Activated T-helper 1 cell treated with anti-CD3 and anti-CD28 coated beads, Interleukin-12 subunit alpha, Interleukin-12 subunit beta, Interleukin-2, Interleukin-4 antibody, amounts not matched to agents 30 ng/mL and 10 ng/mL and 1 ng/mL, durations not matched to agents 14 hours and 24 hours and 36 hours (primary cell): ENCODE data around the gene KCNK13. TPM values are rescaled to one million over a fixed set of nuclear protein-coding genes. Genes with fewer than 3 reads are reported as not detected.
"Not testable (repeated sequence)": the region's sequence is repeated elsewhere in the genome, so short reads cannot be mapped to it uniquely, and the experiment has no call there.

Experiments used
- DNase-seq: peaks from one replicate; pipeline ENCODE4 v3.0.0; 2021; ENCODE audit warnings: low spot score
- H3K27ac Mint-ChIP-seq: one replicate; pipeline ENCODE4 v1.8.0; 2021; ENCODE audit warnings: mild to moderate bottlenecking, mixed read lengths
- H3K27me3 Mint-ChIP-seq: one replicate; pipeline ENCODE4 v1.8.0; 2022; ENCODE audit warnings: mild to moderate bottlenecking, moderate library complexity, mixed read lengths; ENCODE audit not compliant: insufficient read depth
- H3K36me3 Mint-ChIP-seq: one replicate; pipeline ENCODE4 v1.8.0; 2021; ENCODE audit warnings: low read depth, mixed read lengths
- H3K4me1 Mint-ChIP-seq: one replicate; pipeline ENCODE4 v1.8.0; 2021; ENCODE audit warnings: low read depth, mixed read lengths
- H3K4me3 Mint-ChIP-seq: one replicate; pipeline ENCODE4 v1.8.0; 2021; ENCODE audit warnings: mild to moderate bottlenecking, moderate library complexity, mixed read lengths
- H3K9me3 Mint-ChIP-seq: one replicate; pipeline ENCODE4 v1.8.0; 2021; ENCODE audit warnings: mixed read lengths
- intact Hi-C: fragments of 100-400 bp; cut with micrococcal nuclease; formaldehyde crosslinking; loops from one replicate; pipeline ENCODE4 v1.15.1; 2024
- total RNA-seq: library from RNA; stranded (reverse); gene quantifications from 2 replicates; pipeline ENCODE4 v1.2.3, GENCODE V29; 2022

The KCNK13 gene
- total RNA-seq, 1 donor from 2014 or later = not detected

- no peaks in the 10 kb centered on the region for H3K9me3 Mint-ChIP-seq
- H3K4me1 Mint-ChIP-seq = no peaks in the 10 kb centered on the region
- DNase-seq = no peak
- no peak overlapping the region for H3K27ac Mint-ChIP-seq
- intact Hi-C loops = no loop called here
- no peaks in the 10 kb centered on the region for H3K36me3 Mint-ChIP-seq
- H3K27me3 Mint-ChIP-seq = peaks cover 19% of the 10 kb centered on the region
- H3K4me3 Mint-ChIP-seq = no peak overlapping the region
Measured at GRCh38 chr14:90079576-90079975, 17.8 kb downstream of the KCNK13 start.

DNA sequence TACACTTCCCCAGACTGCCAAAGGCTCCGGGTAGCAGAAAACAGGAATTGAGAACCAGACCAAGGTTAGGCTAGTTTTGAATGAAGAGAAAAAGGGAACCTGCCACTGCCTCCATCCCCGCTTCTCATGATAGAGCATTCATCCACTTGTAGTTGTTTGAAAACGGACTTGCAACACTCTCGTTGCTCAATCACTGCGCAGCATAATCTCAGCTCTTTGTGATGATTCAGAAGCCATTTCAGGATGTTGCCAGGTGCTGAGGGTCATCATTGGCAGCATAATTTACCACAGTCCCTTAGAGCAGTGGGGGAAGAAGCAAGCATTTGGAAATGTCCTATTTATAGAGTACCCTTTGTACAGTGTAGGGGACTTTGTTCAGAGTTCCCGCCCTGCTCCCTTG is 25.6 kb downstream of the KCNK13 start:
- Mint-ChIP-seq H3K36me3 (no peaks in the 10 kb centered on the region), H3K9me3 (peaks cover 7% of the 10 kb centered on the region), H3K27ac (no peak overlapping the region), H3K4me3 (no peak overlapping the region), H3K4me1 (no peaks in the 10 kb centered on the region), H3K27me3 (peaks cover 17% of the 10 kb centered on the region)
- intact Hi-C loops = no loop called here
- no peak for DNase-seq

GRCh38 chr14:90088176-90088575 is 26.4 kb downstream of the KCNK13 start:
- no peak for DNase-seq
- intact Hi-C loops = no loop called here
- Mint-ChIP-seq H3K36me3 (no peaks in the 10 kb centered on the region), H3K27ac (no peak overlapping the region), H3K4me1 (peaks cover 3% of the 10 kb centered on the region), H3K27me3 (peaks cover 17% of the 10 kb centered on the region), H3K4me3 (no peak overlapping the region), H3K9me3 (peaks cover 8% of the 10 kb centered on the region)

GRCh38 chr14:90089486-90089885 is 27.7 kb downstream of the KCNK13 start:
- H3K27ac Mint-ChIP-seq, intact Hi-C loops, H3K36me3 Mint-ChIP-seq, H3K9me3 Mint-ChIP-seq, H3K4me3 Mint-ChIP-seq, DNase-seq: not testable (repeated sequence)
- Mint-ChIP-seq H3K4me1 (peaks cover 17% of the 10 kb centered on the region), H3K27me3 (peaks cover 14% of the 10 kb centered on the region)

- Mint-ChIP-seq H3K36me3 (no peaks in the 10 kb centered on the region), H3K4me3 (no peak overlapping the region), H3K4me1 (peaks cover 17% of the 10 kb centered on the region), H3K27me3 (peaks cover 11% of the 10 kb centered on the region), H3K27ac (no peak overlapping the region), H3K9me3 (peaks cover 11% of the 10 kb centered on the region)
- no peak for DNase-seq
- intact Hi-C loops = no loop called here
Measured at GRCh38 chr14:90091393-90091792, 29.6 kb downstream of the KCNK13 start.

- Mint-ChIP-seq H3K4me3 (peak overlapping the region; percentile 9), H3K36me3 (no peaks in the 10 kb centered on the region), H3K27ac (peak overlapping the region; percentile 24), H3K4me1 (peaks cover 17% of the 10 kb centered on the region), H3K27me3 (peaks cover 9% of the 10 kb centered on the region), H3K9me3 (peaks cover 11% of the 10 kb centered on the region)
- DNase-seq = peak; percentile 1
- intact Hi-C loops = no loop called here
Measured at GRCh38 chr14:90093942-90094595, 32.3 kb downstream of the KCNK13 start.

GRCh38 chr14:90095096-90095495 is 33.3 kb downstream of the KCNK13 start:
- H3K4me1 Mint-ChIP-seq = peaks cover 17% of the 10 kb centered on the region
- H3K27me3 Mint-ChIP-seq = peaks cover 6% of the 10 kb centered on the region
- intact Hi-C loops = no loop called here

GRCh38 chr14:90096566-90096965 is 34.8 kb downstream of the KCNK13 start:
- Mint-ChIP-seq H3K9me3 (peaks cover 8% of the 10 kb centered on the region), H3K27ac (no peak overlapping the region), H3K4me1 (peaks cover 17% of the 10 kb centered on the region), H3K4me3 (no peak overlapping the region), H3K36me3 (no peaks in the 10 kb centered on the region), H3K27me3 (peaks cover 6% of the 10 kb centered on the region)
- intact Hi-C loops = no loop called here
- DNase-seq = no peak

More at GRCh38 chr14:90095096-90095495, 33.3 kb downstream of the KCNK13 start:
- H3K27ac Mint-ChIP-seq = no peak overlapping the region
- H3K9me3 Mint-ChIP-seq = peaks cover 11% of the 10 kb centered on the region
- H3K36me3 Mint-ChIP-seq = no peaks in the 10 kb centered on the region
- H3K4me3 Mint-ChIP-seq = no peak overlapping the region
- DNase-seq = no peak

DNA sequence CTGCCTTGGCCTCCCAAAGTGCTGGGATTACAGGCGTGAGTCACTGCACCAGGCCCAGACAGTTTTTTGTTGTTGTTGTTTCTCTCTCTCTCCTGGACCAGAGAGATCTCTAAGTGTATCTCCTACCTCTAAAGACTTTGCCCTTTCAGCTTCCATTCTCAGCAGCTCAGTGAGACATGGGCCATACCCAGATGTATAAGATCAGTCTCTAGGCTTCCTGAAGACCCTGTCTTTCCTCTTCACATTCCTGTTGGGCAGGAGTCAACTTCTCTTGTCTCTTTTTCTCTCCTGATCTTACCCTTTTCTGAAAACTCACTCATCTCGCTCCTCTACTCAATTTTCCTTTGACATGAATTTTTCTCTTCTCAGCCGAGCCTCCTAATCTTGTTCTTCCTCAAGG is 42.0 kb downstream of the KCNK13 start:
- Mint-ChIP-seq H3K4me3 (no peak overlapping the region), H3K36me3 (no peaks in the 10 kb centered on the region), H3K4me1 (no peaks in the 10 kb centered on the region), H3K9me3 (no peaks in the 10 kb centered on the region), H3K27ac (no peak overlapping the region), H3K27me3 (peaks cover 7% of the 10 kb centered on the region)
- DNase-seq = no peak
- intact Hi-C loops = no loop called here

DNA sequence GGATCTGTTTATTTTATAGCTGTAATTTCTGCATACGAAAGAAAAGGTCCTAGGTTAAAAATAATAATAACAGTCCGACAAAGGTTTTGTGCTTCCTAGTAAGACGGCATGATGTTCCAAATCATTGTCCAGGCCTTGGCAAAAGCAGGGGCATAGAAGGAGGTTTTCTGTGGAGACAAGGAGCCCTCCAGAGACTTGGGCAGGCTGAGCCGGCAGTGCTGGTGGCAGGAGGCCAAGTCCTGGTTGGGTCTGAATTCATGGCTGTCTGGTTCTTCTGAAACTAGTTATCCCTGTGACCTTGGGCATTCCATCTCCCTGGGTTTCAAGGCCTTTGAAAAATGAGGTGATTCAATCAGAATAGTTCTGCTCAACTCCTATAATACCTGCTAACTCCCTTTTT is 44.0 kb downstream of the KCNK13 start:
- no peak for DNase-seq
- peaks cover 5% of the 10 kb centered on the region for H3K27me3 Mint-ChIP-seq
- no peaks in the 10 kb centered on the region for H3K4me1 Mint-ChIP-seq
- H3K36me3 Mint-ChIP-seq = no peaks in the 10 kb centered on the region
- H3K27ac Mint-ChIP-seq = no peak overlapping the region
- no peaks in the 10 kb centered on the region for H3K9me3 Mint-ChIP-seq
- intact Hi-C loops = no loop called here
- H3K4me3 Mint-ChIP-seq = no peak overlapping the region

DNA sequence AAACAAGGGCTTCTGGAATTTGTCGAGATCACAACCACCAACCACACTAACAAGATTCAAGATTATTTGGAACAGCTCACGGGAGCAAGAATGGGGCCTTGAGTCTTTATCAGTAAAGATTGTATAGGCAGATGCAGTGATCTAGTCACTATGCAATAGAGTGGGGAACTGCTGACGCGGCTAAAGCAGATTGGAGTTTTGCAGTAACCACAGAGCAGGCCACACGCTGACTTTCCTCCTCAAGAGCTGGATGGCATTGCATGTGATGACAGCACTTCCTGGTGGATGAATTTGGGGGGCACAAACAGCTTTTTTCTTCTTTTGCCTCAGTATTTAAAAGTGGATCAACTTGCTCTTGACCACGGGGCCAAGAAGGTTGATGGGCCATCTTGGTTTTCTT is 46.0 kb downstream of the KCNK13 start:
- intact Hi-C loops = no loop called here
- H3K9me3 Mint-ChIP-seq = no peaks in the 10 kb centered on the region
- no peaks in the 10 kb centered on the region for H3K36me3 Mint-ChIP-seq
- no peak overlapping the region for H3K4me3 Mint-ChIP-seq
- no peak for DNase-seq
- no peak overlapping the region for H3K27ac Mint-ChIP-seq
- H3K4me1 Mint-ChIP-seq = no peaks in the 10 kb centered on the region
- H3K27me3 Mint-ChIP-seq = peaks cover 11% of the 10 kb centered on the region

- H3K36me3 Mint-ChIP-seq = no peaks in the 10 kb centered on the region
Measured at GRCh38 chr14:90109858-90110257, 48.1 kb downstream of the KCNK13 start.

GRCh38 chr14:90111895-90112534 is 50.2 kb downstream of the KCNK13 start:
- Mint-ChIP-seq H3K27ac (no peak overlapping the region), H3K4me1 (no peaks in the 10 kb centered on the region), H3K4me3 (no peak overlapping the region), H3K27me3 (peaks cover 12% of the 10 kb centered on the region), H3K9me3 (no peaks in the 10 kb centered on the region), H3K36me3 (no peaks in the 10 kb centered on the region)
- no peak for DNase-seq
- intact Hi-C loops = no loop called here

More at GRCh38 chr14:90109858-90110257, 48.1 kb downstream of the KCNK13 start:
- Mint-ChIP-seq H3K4me1 (no peaks in the 10 kb centered on the region), H3K9me3 (no peaks in the 10 kb centered on the region), H3K4me3 (no peak overlapping the region), H3K27ac (no peak overlapping the region), H3K27me3 (peaks cover 10% of the 10 kb centered on the region)
- intact Hi-C loops = no loop called here
- no peak for DNase-seq
